ENCODE results near the gene CZIB. TPM values are rescaled to one million over a fixed set of nuclear protein-coding genes. Genes with fewer than 3 reads are reported as not detected.
"Not testable (repeated sequence)": the region's sequence is repeated elsewhere in the genome, so short reads cannot be mapped to it uniquely, and the experiment has no call there.

Gene CZIB
- total RNA-seq, 1 donor from 2014 or later, result 41.9 TPM

DNA sequence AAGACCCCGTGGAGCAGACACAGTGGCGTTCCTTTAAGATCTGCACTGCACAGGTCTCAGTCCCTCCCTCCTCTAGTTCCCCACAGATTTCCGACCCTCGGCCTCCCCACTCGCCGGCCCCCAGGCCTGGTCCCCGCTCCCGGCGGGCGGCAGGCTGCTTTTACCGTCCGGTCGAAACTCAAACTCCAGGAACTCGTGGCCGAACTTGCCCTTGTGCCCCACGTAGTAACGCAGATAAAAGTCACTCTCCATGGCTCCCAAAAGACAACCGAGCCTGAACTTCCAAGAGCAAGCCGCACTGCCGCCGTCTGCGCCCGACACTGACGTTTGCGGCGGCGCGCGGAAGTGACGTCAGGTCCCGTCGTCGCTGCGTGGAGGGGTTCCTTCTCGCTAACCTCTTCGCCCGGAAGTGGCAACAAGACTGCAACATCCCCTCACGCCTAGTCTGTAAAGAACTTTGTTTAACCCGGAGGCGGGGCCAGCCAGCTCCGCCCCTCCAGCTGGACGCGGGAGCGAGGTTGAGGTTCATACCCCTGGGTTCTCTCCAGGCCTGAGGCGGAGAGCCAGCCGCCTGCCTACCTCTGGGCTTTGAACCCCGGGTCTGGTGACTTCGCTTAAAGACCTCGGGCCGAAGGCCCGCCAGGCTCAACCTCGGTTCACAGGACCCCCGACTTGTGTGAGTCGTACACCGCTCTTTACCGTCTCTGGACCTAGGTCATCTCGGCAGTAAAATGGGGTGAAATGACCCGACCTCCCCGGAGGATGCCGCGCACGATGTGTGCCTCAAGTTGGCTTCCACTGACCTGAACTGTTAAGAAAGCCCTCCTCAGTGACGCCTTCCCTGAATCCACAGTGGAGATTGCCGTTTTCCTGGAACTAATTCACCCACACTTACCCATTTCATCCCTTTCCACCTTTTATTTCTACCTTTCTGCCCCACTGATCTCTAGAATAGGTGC lies 18.0 kb upstream of the CZIB start, which contains the start of gene MAGOH:
TSS of gene MAGOH (minus strand) at position 322 of the 959 bp plus-strand sequence. CDS start at position 252, 70 bp downstream.
- DNase-seq, result peak; percentile 97

DNA sequence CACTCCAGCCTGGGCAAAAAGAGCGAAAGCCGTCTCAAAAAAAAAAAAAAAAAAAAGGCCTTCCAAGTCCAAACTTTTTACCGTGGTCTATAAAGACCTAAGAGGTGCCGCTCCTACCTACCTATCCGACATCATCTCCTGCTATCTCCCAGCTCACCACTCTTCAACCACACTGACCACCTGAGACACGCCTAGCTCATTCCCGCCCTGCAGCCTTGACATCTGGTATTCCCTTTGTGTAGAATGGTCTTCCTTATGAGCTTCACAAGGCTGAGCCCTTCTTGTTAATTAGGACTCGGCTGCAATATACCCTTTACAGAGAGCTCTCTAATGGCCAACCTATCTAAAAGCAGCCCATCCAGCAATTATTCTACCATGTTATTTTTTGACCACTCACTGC lies 17.2 kb upstream of the CZIB start:
- DNase-seq, result no peak

DNA sequence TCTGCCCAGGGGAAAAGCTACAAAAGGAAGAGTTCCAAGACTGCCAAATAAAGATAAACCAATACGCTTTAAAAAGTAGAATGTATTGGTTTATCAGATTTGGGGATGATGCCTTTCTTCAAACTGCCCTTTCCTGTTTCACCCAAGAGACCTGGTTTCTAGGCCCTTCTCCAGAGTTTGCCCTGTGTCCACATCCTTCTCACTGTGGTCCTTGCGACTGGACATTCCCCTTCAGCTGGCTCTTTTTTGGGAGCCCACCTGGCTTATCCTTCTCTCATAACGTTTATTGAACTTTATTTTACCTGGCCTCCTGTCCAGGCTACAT lies 490 bp upstream of the CZIB start:
- no peak for DNase-seq

DNA sequence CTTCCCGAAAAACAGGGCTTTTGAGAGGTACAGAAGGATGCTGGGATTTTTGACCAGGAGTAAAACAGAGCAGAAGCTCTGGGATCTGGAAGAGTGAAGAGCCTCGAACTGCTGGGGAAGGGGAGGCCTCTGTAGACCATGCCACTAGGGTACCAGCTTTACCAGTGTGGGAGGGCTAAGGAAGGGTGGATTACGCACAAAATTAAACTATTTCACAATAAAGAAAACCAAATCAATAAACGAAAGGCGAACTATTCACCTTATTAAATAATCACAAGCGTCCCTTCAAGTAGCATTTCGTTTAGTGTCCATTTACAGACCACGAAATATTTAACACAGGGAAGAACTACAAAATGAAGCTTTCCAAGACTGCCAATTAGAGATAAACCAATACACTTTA lies 723 bp downstream of the CZIB start:
- DNase-seq, result no peak

DNA sequence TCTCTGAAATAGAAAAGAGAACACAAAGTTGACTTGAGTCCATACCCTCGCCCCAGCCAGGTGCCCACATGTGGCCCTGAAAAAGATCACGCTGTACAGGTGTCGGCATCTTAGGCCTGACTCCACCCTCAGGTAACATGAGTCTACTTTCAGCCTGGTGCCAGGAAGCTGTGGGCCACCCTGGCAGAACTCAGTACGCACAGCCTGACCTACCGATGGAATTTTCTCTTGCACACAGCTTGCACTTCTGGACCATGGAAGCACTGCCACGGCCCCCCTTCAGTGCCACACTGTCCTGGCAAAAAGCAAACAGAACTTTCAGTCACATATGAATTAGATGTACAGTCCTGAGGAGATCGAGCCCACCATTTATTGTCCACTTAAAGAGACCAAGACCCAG lies 2.2 kb downstream of the CZIB start:
- no peak for DNase-seq

DNA sequence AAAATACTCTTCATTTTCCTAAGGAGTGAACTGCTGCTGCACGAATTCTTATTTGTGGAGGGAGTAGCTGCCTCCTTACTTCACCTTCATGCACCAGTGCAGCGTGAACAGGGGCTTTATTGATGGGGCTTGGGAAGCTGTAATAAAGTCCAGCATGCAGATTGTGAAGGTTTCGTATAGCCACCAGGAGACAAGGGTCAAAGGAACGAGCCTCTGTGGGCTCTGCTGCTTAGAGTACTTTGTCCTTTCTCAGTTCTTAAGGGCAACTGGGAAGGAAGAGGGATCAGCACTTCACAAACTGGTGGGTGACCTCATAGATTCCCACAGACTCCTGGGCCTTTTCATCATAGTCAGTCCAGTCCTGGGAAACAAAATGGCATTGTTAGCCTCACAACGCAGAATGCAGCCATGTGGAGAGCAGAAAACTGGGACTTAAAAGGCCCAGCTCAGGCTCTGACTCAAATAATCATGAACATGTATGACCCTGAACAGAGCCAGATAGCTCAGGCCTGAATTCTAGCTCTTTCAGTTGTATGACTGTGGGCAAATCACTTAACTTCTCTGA lies 6.0 kb downstream of the CZIB start:
- no peak for DNase-seq

DNA sequence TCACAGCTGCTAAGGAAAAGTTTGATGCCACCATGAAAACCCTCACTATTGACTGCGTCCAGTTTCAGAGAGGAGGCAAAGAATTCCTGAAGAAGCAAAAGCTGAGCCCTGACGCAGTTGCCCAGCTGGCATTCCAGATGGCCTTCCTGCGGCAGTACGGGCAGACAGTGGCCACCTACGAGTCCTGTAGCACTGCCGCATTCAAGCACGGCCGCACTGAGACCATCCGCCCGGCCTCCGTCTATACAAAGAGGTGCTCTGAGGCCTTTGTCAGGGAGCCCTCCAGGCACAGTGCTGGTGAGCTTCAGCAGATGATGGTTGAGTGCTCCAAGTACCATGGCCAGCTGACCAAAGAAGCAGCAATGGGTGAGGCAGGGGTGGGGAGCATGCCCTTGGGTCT lies 9.5 kb downstream of the CZIB start:
- DNase-seq, result no peak

DNA sequence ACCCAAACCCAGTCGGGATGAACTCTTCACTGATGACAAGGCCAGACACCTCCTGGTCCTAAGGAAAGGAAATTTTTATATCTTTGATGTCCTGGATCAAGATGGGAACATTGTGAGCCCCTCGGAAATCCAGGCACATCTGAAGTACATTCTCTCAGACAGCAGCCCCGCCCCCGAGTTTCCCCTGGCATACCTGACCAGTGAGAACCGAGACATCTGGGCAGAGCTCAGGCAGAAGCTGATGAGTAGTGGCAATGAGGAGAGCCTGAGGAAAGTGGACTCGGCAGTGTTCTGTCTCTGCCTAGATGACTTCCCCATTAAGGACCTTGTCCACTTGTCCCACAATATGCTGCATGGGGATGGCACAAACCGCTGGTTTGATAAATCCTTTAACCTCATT lies 10.1 kb downstream of the CZIB start:
- DNase-seq, result no peak

DNA sequence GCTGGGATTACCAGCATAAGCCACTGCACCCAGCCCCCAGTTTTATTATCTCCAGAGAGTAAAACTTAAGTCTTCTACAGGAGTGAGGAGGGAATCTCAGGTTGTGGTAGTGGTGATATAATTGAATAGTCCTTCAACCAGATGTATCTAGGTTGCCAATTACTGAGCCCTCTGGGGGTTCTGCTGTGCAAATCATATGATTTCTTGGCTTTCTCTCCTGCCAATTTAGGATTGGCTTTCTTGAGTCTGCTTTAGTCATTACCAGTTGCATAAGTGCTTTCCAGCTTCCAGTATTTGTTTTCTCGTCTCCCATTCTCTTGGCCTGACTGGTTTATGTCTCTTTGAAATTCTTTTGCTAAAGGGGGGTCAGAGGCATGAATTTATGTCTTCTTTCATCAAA lies 12.7 kb downstream of the CZIB start:
- no peak for DNase-seq

DNA sequence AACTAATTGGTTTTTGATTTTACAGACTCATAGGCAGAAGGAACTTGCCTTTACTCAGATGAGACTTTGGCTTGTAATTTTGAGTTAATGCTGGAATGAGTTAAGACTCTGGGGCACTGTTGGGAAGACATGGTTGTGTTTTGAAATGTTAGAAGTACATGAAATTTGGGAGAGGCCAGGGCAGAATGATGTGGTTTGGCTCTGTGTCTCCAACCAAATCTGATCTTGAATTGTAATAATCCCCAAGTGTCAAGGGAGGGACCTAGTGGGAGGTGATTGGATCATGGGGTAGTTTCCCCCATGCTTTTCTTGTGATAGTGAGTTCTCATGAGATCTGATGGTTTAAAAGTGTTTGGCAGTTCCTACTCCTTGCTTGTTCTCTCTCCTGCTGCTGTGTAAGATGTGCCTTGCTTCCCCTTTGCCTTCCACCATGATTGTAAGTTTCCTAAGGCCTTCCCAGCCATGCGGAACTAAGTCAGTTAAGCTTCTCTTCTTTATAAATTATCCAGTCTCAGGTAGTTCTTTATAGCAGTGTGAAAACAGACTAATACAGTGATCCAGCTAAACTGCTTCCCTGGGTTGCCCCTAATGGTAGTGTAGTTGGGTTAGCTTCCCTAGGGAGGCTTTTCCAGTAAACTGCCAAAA lies 13.6 kb downstream of the CZIB start:
- no peak for DNase-seq

DNA sequence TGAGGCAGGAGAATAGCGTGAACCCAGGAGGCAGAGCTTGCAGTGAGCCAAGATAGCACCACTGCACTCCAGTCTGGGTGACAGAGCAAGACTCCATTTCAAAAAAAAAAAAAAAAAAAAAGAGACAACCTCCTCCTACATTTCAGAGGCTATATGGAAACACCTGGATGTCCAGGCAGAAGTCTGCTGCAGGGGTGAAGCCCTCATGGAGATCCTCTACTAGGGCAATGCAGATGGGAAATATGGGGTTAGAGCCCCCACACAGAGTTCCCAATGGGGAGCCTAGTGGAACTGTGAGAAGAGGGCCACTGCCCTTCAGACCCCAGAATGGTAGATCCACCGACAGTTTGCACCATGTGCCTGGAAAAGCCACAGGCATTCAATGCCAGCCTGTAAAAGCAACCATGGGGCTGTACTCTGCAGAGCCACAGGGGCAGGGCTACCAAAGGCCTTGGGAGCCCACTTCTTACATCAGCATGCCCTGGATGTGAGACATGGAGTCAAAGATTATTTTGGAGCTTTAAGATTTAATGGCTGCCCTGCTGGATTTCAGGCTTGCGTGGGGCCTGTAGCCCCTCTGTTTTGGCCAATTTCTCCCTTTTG lies 14.2 kb downstream of the CZIB start:
- DNase-seq, result not testable (repeated sequence)

DNA sequence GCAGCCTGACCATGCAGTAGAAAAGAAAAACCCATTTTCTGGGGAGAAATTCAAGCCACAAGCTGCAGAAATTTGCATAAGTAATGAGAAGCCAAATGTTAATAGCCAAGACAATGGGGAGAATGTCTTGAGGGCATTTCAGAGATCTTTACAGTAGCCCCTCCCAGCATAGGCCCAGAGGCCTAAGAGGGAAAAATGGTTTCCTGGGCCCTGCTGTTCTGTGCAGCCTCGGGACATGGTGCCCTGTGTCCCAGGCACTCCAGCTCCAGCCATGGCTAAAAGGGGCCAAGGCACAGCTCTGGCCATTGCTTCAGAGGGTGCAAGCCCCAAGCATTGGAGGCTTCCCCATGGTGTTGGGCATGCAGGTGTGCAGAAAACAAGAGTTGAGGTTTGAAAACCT lies 14.9 kb downstream of the CZIB start:
- not testable (repeated sequence) for DNase-seq

DNA sequence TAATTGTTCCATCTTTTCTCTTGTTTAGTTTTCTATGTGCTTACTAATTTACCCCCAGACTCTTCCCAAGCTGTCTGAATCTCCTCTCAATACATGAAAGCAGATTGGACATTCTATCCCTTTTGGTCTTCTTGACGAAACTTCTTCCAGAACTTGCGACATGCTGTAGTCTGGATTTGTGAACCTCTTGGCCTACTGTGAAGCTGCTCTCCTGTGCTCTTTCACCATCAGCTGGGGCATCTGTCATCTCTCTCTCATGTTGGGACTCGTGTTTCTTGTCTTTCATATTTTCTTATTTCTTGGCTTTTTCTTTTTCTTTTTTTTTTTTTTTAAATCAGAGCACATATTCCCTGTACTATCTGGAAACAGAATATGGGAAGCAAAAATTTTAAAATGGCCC lies 17.0 kb downstream of the CZIB start:
- DNase-seq, result no peak

DNA sequence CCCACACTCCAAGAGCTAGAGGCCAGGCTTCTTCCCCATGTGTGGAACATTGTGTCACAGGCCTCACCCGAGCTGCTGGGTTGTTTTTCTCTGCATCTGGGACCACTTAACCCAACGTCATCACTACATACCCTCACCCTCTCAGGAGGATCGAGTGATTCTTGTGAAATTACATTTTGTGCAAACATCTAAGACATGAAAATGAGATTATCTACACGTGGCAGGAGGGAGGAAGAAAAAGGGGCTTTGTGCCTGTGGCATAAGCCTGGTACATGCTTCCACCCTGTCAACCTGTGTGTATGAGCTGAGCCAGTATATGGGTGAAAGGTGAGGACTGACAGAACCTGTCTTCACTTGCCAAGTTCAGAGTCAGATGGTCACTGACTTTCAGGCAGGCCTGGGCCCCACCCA lies 22.2 kb downstream of the CZIB start:
- peak; percentile 17 for DNase-seq

DNA sequence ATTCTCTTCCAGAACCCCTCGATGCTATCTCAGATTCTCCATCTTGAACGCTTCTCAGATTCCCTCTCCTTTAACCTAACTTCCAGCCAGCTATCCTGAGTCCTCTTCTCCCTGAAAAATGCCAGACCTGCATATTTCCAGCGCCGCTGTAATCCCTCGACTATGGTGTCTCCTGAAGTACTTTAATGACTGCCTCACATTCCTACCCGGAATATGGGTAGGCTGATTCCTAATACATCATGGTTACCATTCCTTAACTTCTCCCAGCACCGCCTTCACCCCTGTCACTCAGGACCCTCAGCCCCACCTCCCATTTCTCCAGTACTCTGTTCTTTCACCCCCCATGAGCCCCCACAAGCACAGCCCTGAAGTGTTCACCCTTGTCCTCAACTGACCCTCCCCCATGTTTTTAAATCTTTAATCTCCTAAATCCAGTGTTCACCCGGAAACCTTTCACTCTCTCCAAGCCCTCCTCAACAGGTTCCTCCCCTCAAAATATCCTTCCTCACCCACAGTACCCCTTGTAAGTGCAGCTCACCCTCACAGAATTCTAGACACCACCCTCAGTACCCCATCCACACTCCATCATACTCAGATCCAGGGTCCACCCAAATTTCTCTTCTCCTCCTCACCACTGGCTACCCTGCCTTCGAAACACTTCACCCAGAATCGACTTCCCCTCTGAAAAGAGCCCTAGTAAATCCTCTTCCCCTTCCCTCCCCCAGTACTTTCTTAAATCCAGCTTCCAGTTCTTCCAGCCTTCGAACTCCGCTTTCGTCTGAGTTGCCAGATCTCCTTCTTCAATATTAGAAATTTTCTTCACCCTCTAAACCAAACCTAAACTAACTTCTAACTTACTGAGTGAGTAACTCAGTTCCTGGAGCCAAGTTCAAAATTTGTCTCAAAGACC lies 22.9 kb downstream of the CZIB start:
- DNase-seq, result peak; percentile 37

DNA sequence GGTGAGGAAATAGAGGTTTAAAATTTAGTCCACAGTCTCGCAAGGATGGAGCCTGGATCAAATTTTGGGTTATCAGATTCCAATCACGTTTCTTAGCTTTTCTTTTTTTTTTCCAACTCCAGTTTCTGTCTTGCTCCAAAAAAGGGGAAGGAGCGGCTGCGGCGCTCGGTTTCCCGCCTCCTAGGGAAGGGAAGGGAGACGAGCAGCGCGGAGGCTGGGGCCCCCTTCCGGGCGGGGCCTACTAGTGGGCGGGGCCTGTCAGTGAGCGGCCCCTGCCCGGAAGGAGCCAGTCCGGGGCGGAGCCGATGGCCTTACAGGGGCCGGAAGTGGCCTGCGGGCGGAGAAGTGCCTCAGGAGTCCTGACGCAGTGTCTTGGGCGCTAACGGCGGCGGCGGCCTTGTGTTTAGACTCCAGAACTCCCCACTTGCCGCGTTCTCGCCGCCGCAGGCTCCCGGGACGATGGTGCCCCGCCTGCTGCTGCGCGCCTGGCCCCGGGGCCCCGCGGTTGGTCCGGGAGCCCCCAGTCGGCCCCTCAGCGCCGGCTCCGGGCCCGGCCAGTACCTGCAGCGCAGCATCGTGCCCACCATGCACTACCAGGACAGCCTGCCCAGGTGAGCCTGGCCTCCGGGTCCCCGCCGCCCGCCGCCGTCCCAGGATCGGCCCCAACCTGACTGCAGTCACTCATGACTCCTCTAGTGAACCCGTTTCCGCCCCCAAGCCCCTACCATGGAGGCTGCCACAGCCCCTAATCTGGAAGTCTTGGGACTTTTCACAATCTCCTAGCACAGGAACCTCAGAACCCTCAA lies 23.7 kb downstream of the CZIB start, which contains the start of gene CPT2:
TSS of gene CPT2 (plus strand) at position 340 of the 806 bp plus-strand sequence. CDS start at position 460, 120 bp downstream.
- peak; percentile 97 for DNase-seq

DNA sequence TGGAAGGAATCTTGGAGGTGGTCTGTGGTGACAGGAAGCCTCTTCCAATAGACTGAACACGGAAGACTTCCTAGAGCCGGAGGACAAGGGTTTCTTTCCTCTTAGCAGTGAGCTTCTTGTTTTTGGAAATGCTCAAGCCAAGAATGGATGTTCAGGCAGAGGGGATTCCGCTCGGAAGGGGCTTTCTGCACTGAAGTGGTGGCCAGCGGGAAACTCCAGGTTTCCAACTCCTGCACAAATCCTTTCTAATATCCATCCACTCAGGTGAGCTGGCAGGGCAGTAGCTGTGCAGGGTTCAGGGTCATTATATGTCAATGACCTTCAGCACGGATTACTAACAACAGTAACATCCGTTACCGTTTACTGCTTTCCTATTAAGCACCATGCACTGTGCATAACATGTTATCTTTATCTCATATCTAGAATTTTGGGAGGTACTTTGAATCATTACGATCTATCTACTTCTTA lies 24.4 kb downstream of the CZIB start:
- no peak for DNase-seq

DNA sequence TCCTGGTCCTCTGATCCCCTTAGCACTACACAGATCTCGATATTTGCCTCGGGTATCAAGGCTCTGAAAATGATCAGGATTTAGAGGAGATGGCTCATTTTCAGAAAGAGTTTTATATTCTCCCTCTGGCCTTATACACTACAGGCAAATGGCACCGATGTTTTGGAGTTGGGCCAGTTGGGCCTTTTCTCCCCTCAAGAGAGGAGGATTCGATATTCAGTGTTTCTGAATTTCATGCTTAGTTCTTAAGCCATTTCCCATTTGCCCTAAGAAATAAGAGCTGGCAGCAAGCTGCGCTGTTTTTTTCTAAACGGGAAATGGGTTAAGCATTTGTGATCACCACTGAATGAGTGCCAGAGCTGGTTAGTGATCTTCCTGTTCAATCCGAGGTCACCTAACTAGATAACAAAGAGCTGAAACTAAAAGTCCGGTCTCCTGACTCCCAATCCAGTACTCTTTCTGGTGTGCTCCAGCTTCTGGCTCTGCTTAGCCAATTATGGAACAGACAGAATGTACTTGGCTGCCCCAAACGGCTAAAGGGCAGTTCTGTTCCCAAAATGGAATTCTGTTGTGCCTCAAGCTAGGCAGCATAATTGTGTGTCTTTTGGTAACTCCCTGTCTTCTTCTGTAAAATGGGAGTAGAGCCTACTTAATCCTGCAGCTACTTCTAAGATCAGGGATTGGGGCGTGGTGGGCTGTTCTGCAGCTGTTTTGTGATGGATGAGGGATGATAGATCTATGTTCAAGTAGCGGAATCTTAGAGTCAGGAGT lies 25.0 kb downstream of the CZIB start:
- DNase-seq, result peak; percentile 61

DNA sequence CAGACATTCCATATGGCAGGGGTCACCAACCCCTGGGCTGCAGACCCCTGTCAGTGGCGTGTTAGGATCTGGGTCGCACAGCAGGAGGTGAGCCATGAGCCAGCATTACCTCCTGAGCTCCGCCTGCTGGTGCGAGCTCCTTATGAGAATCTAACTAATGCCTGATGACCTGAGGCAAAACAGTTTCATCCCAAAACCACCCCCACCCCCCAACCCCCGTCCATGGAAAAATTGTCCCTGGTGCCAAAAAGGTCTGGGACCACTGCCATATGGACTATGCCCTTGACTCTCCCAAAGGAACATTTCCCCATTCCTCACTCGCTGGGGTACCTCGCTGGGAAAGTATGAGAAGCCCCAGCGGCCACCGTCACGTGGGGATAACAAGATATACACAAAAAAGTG lies 30.2 kb downstream of the CZIB start:
- no peak for DNase-seq

DNA sequence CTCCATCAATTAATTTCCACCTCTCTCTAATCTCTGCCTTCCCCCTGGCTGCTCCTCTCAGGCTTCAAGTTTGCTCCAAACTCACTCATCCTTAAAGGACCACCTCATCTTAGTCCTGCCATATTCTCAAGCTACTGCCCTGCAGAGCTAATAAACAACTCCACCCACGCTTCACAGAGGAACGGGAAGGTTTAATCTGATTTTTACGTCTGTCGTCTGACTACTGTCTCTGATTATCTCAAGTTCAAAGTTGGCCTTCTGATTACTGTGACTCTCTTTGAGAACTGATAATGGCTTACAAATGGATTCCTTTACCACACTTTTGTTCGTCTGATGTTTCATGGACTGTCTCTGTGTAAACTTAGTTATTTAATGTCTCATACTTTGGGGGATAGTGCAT lies 31.4 kb downstream of the CZIB start:
- DNase-seq, result no peak
